KG1 (cell line): ENCODE data around the gene NR6A1.

Source experiments
- DNase-seq: peaks from one replicate; lab custom pipeline; 2025; lab: John Stamatoyannopoulos, UW

The NR6A1 gene

GRCh38 chr9:124488641-124489210, 282.4 kb downstream of the NR6A1 start:
- no peak for DNase-seq

GRCh38 chr9:124487260-124488182, 283.6 kb downstream of the NR6A1 start:
- no peak for DNase-seq

DNA sequence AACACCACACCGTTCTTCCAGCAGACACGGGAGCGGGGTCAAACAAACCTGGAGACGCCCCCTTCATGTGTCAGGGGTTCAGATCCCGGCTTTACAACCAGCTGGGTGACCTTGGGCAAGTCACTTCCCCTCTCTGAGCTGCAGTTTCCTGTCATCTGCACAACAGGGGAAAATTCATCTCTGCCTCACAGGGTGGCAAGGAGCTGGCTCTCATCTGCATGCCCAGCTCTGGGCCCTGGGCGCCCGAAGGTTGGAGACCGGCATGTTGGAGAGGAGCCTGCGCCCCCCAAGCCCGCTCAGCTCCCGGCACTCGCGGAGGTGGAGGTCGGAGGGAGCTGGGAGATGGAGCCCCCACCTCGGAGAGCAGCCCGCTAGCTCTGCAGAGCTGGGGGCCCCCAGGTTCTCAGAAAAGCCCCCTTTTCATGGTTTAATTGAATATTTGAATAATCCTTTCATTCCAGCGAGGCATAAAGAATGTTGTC, 284.3 kb downstream of the NR6A1 start:
- no peak for DNase-seq

GRCh38 chr9:124485936-124486335, 285.2 kb downstream of the NR6A1 start:
- DNase-seq = no peak

GRCh38 chr9:124485201-124485600, 285.9 kb downstream of the NR6A1 start:
- no peak for DNase-seq

DNA sequence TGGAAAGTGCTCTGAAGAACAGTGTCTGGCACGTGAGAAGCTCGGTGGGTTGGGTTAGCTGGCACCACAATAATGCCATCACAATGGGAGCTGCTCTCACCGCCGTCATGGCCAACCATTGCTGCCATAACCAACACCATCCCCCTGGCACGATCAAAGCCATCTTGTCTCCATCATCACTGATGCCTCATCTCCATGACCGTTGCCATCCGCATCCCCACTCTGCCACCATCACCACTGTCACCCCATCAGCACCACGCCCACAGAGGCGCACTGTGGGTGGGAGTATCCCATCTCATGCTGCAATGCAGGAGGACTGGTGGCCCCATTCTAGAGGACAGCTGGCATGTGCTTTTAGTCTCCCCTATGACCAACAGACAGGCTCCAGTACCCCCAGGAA, 287.6 kb downstream of the NR6A1 start:
- DNase-seq = no peak

- DNase-seq = no peak
These were observed 288.6 kb downstream of the NR6A1 start for GRCh38 chr9:124482431-124483031.

GRCh38 chr9:124481115-124481514, 290.0 kb downstream of the NR6A1 start:
- no peak for DNase-seq

GRCh38 chr9:124480621-124480981, 290.5 kb downstream of the NR6A1 start:
- DNase-seq = no peak

GRCh38 chr9:124479947-124480620, 291.0 kb downstream of the NR6A1 start:
- DNase-seq = no peak

DNA sequence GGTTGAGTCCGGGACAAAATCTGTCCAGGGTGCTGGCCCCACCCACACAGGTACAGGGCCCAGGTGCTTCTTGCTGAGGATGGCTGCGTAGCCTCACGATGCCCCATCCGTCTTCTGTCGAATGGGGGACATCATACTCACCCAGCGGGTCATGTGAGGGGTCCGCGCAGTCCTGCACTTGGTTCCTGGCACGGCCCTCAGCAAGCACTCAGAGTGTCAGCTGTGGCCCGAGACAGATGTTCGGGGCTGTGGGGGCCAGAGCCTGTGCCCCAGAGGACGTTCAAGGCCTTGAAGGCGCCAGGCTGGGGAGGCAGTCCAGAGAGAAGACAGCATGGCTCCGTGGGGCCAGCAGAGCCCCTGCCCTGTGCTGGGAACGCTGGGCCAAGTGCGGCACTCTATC, 291.7 kb downstream of the NR6A1 start:
- no peak for DNase-seq

DNA sequence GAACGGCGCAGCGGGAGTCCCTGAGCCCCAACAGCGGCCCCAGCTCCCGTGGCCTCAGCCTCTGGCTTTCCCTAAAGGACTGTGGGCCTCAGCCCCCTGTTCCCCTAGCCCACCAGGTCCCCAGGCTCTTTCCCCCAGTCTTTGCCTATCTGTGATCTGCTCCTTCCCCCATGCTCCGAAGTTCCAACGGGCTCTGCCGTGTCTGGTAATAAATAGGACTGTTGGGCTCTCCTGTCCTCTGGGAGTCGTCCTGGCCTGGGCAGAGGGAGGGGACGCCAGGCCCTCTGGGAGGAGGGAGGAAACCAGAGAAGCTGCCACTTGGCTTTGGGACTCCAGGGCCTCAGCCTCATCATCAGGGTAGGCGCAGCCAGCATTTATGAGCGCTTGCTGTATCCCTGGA, 292.8 kb downstream of the NR6A1 start:
- DNase-seq = no peak

- DNase-seq = no peak
These were observed 293.3 kb downstream of the NR6A1 start for GRCh38 chr9:124477648-124478285.

GRCh38 chr9:124477211-124477647, 293.9 kb downstream of the NR6A1 start:
- no peak for DNase-seq

- DNase-seq = no peak
These were observed 295.0 kb downstream of the NR6A1 start for GRCh38 chr9:124475868-124476690.

- DNase-seq = no peak
These were observed 295.8 kb downstream of the NR6A1 start for GRCh38 chr9:124475158-124475867.

DNA sequence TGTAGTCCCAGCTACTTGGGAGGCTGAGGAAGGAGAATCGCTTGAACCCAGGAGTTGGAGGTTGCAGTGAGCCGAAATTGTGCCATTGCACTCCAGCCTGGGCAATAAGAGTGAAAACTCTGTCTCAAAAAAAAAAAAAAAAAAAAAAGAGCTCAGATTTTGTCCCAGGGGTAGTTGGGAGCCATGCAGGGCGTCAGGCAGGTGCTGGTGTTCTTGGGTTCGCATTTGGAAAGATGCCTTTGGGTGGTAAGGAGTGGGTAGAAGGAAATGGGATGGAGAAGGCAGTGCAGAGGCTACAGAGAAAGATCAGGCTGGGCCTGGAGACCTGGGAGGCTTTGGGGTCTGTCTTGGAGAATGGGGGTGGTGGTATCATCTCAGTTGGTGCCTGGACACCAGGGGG, 297.0 kb downstream of the NR6A1 start:
- DNase-seq = no peak

- DNase-seq = no peak
These were observed 297.8 kb downstream of the NR6A1 start for GRCh38 chr9:124473310-124473709.

DNA sequence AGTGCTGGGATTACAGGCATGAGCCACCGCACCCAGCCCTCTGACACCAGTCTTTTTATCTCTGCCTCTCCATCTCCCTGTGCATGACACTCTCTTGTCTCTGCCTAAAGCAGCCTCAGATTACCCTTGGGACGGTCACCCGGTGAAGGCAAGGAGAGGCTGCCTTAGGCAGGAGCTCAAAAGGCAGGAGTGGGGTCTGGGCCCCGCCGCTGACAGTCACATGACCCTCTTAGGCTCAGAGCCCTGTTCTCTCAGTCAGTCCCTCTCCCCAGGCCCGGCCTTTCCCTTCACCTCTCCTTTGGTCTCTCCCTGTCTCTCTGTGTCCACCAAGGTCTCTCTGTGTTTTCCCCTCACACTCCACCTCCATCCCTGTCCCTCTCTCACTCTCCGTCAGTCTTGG, 298.3 kb downstream of the NR6A1 start:
- DNase-seq = no peak

DNA sequence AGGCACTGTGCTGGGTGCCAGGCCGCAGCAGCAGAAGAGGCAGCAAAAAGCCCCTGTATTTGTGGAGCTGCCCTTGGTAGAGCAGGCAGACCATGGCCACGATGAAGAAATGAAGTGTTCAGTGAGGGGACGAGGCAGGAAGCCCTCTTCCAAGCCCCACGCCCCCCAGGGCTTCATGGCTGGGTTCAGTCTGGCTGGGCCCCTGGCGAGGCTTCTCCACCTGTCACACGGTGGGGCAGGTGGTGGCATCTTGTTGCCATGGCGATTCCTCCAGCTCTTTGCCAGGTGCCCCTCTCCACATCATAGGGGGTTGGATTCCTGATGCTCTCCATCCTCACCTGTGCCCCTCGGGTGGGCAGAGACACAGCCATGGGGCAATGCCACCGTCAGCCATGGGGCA, 299.4 kb downstream of the NR6A1 start:
- no peak for DNase-seq
